GM12892 (cell line): ENCODE data around the gene NR4A3.

Experiments
- POLR2A ChIP-seq: IDR thresholded peaks from 2 replicates; pipeline ENCODE4 v1.6.1; 2011; ENCODE audit warnings: low read depth, low read length, control low read depth
- POLR2AphosphoS5 ChIP-seq: IDR thresholded peaks from 2 replicates; pipeline ENCODE4 v1.6.1; 2011; ENCODE audit warnings: low read depth, low read length, control low read depth

GRCh38 chr9:99824378-99825171 lies 2.9 kb downstream of the NR4A3 start:
- TF ChIP-seq POLR2AphosphoS5 (no peak), POLR2A (no peak)
